ENCODE data around the gene IFITM1.

Gene IFITM1

DNA sequence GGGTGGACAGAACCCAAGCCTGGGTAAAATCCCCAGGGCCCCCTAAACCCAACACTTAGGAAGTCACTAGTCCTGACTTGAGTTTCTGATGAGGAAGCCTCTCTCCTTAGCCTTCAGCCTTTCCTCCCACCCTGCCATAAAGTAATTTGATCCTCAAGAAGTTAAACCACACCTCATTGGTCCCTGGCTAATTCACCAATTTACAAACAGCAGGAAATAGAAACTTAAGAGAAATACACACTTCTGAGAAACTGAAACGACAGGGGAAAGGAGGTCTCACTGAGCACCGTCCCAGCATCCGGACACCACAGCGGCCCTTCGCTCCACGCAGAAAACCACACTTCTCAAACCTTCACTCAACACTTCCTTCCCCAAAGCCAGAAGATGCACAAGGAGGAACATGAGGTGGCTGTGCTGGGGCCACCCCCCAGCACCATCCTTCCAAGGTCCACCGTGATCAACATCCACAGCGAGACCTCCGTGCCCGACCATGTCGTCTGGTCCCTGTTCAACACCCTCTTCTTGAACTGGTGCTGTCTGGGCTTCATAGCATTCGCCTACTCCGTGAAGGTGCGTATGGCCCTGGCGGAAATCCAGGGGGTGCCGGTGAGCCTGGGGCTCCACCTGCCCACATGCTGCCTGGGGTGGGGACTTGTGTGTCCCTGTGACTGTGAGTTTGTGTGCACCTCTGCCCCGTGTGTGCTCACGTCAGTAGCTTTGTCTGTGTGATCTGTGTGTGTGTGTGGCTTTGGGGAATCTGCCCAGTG, at the start of gene IFITM1:
IFITM1 (plus strand) TSS at position 254 of the 767 bp plus-strand sequence; CDS start at position 385, 131 bp downstream.
- TF ChIP-seq, protein P1, sequence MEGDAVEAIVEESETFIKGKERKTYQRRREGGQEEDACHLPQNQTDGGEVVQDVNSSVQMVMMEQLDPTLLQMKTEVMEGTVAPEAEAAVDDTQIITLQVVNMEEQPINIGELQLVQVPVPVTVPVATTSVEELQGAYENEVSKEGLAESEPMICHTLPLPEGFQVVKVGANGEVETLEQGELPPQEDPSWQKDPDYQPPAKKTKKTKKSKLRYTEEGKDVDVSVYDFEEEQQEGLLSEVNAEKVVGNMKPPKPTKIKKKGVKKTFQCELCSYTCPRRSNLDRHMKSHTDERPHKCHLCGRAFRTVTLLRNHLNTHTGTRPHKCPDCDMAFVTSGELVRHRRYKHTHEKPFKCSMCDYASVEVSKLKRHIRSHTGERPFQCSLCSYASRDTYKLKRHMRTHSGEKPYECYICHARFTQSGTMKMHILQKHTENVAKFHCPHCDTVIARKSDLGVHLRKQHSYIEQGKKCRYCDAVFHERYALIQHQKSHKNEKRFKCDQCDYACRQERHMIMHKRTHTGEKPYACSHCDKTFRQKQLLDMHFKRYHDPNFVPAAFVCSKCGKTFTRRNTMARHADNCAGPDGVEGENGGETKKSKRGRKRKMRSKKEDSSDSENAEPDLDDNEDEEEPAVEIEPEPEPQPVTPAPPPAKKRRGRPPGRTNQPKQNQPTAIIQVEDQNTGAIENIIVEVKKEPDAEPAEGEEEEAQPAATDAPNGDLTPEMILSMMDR (IDR thresholded peaks at IDR 0.05), result no peak

DNA sequence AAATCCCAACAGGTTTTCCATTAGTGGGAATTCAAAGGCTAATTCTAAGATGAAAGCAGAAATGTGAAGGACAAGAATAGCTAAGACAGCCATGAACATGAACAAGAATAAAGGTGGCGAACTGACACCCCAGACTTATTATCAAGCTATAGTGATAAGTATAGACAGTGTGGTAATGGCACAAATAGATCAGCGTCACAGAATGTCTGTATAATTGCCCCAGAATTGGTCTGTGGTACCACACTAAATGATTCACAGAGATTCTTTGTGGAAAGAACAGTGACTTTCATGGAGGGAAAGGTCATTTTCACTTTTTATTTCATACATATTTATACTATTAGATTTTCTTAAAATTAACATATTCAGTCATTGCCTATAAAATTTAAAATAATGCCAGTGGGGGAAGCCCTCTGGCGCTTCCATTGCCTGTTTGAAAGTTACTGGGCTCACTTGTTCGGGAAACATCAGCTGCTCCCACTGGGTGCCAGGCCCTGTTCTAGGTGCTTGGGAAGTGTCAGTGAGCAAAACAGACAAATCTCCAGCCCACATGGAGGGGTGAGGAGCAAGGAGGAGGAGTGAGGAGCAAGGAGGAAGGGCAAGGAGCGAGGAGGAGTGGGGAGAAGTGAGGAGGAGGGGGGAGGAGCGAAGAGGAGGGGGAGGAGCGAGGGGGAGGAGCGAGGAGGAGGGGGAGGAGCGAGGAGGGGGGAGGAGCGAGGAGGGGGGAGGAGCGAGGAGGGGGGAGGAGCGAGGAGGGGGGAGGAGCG, 47.0 kb upstream of the IFITM1 start:
- TF ChIP-seq, protein P1 (IDR thresholded peaks at IDR 0.05), result no peak

DNA sequence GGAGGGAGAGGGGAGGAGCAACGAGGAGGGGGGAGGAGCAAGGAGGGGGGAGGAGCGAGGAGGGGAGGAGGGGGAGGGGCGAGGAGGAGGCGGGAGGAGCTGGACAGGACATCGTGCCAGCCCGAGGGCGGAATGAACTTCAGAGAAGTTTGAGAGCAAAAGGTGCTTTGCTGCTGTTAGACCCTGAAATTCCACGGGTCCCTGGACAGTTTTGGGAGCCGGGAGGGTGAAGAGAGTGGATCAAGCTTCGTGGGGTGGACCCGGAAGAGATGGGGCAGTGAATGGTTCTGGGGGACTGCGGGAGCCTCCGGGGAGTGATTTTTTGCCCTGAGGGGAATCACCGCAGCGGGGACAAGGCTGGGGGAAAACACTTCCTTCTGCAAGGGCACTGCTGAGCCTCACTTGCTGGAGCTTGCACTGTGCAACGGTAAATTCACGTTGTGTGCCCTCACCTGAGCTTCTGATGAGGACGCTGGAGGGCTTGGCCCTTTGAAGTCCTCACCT, 46.3 kb upstream of the IFITM1 start:
- TF ChIP-seq, protein P1 (IDR thresholded peaks at IDR 0.05), result no peak

DNA sequence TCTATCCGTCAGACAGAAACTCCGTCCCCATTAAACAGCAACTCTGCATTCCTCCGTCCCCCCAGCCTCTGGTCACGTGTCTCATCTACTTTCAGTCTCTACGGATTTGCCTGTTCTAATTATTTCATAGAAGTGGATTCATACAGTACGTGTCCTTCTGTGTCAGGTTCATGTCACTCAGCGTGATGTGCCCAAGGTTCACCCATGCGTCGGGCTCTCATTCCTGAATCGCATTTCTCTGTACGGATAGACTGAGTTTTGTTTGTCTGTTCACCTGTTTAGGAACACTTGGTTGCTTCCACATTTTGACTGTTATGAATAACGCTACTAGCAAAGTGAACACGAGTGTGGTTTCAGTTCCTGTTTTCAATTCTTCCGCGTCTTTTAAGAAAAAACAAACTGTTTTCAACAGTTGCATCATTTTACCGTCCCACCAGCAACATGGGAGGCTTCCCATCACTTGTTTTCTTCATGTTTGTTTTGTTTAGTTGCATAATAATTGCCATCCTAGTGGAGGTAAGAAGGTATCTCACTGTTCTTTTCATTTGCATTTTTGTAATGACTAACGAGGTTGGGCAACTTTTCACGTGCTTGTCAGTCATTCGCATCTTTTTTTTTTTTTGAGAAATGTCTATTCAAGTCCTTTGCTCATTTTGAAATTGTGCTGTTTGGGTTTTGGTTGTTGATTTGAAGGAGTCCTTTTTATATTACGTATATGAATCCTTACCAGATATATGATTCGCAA, 44.5 kb upstream of the IFITM1 start:
- TF ChIP-seq, protein P1 (IDR thresholded peaks at IDR 0.05), result no peak

DNA sequence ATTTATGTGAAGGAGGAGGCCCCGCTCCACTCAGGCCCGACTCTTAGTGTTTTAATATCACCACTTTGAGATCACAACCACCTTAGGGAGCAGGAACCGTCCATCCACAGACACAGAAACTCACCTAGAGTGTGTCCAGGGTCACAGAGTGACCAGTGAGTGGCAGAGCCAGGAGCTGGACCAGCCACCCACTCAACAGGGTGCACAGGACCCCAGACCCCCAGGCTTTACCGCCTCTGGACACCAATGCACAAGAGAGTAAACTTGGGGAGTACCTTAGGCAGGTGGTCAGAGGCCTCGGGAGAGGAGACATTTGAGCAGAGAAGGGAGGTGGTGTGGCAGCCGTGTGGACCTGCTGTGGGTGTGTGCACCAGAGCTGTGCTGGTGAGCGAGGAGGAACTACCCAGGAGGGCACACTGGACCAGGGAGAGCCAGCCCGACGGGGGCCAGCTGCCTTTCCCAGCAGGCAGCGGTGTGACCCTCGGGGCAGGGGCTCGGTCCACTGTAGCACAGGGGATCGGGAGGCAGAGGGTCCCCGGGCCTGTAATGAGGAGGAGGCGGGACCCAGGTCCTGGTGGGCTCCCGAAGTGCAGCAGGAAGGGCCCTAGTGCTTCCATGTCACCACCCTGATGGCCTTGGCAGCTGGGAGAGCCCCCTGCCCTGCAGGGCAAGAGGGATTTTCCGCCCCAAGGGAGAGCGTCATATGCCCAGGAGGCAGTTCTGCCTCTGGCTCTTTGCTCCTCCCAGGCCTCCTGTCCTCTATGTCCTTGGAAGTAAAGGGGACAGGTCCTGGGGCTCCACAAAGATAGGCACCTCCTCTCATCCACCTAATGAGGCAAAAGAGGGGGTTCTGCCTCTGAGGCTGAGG, 43.2 kb upstream of the IFITM1 start:
- TF ChIP-seq, protein P1 (IDR thresholded peaks at IDR 0.05), result no peak

DNA sequence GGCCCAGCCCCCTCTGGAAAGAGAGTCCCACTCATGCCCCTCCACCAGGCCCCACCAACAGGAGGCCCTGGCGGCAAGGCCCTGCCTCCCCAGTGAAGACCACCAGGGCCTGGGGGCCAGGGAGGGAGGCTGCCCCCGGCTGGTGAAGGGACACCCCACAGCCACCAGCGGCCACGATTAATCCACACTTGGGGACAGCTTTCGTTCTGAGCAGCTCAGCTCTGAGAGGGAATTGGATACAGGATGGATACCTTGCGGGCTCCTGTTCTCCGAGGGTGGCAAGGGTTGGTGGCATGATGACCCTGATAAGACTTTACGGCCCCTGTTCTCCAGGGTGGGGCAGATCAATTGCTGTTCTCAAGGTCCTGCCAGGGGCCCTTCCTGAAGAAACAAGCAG, 42.5 kb upstream of the IFITM1 start:
- TF ChIP-seq, protein P1 (IDR thresholded peaks at IDR 0.05), result no peak
